M059J (cell line): ENCODE data around the gene MARK1. TPM values are rescaled to one million over a fixed set of nuclear protein-coding genes. Genes with fewer than 3 reads are reported as not detected.

Experiments used
- DNase-seq: peaks from one replicate; pipeline ENCODE4 v3.0.0-alpha.2; 2012; ENCODE audit warnings: low read depth
- total RNA-seq: library from RNA; depleted of rRNA; stranded (reverse); fragments of >200 nt; shearing (Covaris generic); gene quantifications from 2 replicates; pipeline ENCODE4 v1.2.3, GENCODE V29; 2014; rRNA removed

MARK1 gene
- total RNA-seq, 1 experiment from 2014 or later = 0.02 TPM

DNA sequence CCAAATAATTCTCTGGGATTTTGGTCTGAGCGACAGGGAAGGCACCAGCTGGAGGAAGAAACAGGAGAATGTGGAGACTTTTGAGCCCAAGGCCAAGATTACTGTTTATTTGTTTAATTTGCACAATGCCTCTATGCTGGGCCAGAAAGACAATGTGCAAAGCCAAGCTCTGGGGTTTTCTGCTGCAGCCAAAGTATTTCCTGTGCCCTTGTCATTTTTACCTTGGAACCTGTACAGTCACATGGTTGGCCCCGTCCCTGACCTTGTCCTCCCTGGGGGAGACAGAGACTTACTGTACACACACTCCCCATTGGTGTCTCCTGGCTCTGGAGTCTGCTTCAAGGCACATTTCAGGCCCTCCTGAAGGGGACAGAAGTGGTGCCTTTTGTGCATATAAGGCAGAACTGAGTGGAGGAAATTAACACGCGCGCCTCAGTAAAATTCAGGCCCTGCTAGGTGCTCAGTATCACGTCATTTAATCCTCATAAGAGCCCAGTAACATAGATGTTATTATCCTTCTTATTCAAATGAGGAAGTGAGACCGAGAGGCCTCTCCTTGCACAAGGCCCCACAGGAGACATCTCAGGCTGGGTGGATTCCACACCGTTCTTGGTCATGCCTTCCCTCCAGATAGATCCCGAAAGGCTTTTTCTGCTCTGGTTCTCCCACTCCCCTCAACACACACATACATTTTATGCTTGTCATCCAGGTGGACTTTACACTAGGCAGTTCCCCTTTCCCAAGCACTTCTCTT is 183.3 kb downstream of the MARK1 start:
- DNase-seq = no peak

Other genes starting within 250 kb of the MARK1 start
- 0.02 and 0.54 TPM in 2 replicates for gene C1orf115, start 162.2 kb downstream of the MARK1 start, total RNA-seq
- gene MTARC2, start 220.2 kb downstream of the MARK1 start, total RNA-seq = 1.1 TPM in 1 of 2 replicates, not detected in the other